ENCODE measurements around the gene KCND2.

Gene KCND2

DNA sequence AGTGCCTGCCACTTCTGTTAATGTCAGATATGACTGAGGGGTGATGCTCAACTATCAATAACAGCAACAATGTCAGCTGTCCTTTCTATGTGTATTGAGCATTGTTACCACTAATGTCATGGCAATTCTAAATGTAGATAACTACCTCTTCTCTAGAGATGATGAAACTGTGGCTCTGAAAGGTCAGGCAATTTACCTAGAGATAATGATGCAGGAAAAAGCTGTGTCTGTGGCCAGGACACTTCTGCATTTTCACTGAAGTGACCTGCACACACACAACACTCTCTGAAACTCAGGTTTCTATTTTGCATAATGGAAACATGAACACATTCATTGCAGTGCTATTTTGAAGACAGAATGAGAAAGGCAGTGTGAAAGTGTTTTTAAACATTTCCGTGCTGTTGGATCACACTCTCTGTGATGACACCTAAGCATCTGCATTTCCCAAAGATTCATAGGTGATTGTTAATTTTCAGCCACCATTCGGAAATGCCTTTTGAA lies 148.2 kb downstream of the KCND2 start:
- Histone ChIP-seq H3K9ac (ENCODE audit: low read depth, low read length) (no peak overlapping the region), H3K36me3 (ENCODE audit: control insufficient read depth, insufficient read depth, low read length) (no peaks in the 10 kb centered on the region), H3K4me3 (ENCODE audit: low read depth, low read length) (no peak overlapping the region), H3K9me3 (ENCODE audit: control insufficient read depth, insufficient read depth, low read length) (no peaks in the 10 kb centered on the region), H3K4me1 (ENCODE audit: control insufficient read depth, insufficient read depth, low read length) (no peaks in the 10 kb centered on the region), H3K27me3 (ENCODE audit: control insufficient read depth, insufficient read depth, low read length) (no peaks in the 10 kb centered on the region)

DNA sequence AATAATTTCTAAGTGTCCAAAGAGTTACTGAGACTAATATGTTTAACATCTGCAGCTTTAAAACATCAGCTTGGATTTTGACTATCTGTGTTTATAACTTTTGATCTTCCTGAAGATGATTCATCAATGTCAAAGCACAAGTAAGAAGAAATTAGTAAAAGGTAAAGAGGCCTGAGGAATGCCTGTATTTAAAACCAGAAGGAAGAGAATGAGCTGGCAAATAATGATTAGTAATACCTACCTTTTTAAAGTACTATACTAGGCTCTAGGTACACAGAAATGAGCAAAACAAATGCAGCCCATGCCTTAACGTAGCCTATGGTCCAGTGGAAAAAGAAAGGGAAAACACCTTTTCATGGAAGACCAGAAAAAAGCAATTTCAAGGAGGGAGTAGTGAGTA lies 158.0 kb downstream of the KCND2 start:
- Histone ChIP-seq H3K4me3 (ENCODE audit: low read depth, low read length) (no peak overlapping the region), H3K27me3 (ENCODE audit: control insufficient read depth, insufficient read depth, low read length) (no peaks in the 10 kb centered on the region), H3K9ac (ENCODE audit: low read depth, low read length) (no peak overlapping the region), H3K4me1 (ENCODE audit: control insufficient read depth, insufficient read depth, low read length) (no peaks in the 10 kb centered on the region), H3K9me3 (ENCODE audit: control insufficient read depth, insufficient read depth, low read length) (no peaks in the 10 kb centered on the region), H3K36me3 (ENCODE audit: control insufficient read depth, insufficient read depth, low read length) (no peaks in the 10 kb centered on the region)

- no peaks in the 10 kb centered on the region for H3K4me1 ChIP-seq (ENCODE audit: control insufficient read depth, insufficient read depth, low read length)
- no peaks in the 10 kb centered on the region for H3K27me3 ChIP-seq (ENCODE audit: control insufficient read depth, insufficient read depth, low read length)
- H3K4me3 ChIP-seq (ENCODE audit: low read depth, low read length): no peak overlapping the region
- no peak overlapping the region for H3K9ac ChIP-seq (ENCODE audit: low read depth, low read length)
- no peaks in the 10 kb centered on the region for H3K36me3 ChIP-seq (ENCODE audit: control insufficient read depth, insufficient read depth, low read length)
- H3K9me3 ChIP-seq (ENCODE audit: control insufficient read depth, insufficient read depth, low read length): no peaks in the 10 kb centered on the region
Observed at GRCh38 chr7:120436487-120437060, 163.6 kb downstream of the KCND2 start.

- Histone ChIP-seq H3K9me3 (ENCODE audit: control insufficient read depth, insufficient read depth, low read length) (no peaks in the 10 kb centered on the region), H3K36me3 (ENCODE audit: control insufficient read depth, insufficient read depth, low read length) (no peaks in the 10 kb centered on the region), H3K27me3 (ENCODE audit: control insufficient read depth, insufficient read depth, low read length) (no peaks in the 10 kb centered on the region), H3K4me1 (ENCODE audit: control insufficient read depth, insufficient read depth, low read length) (no peaks in the 10 kb centered on the region), H3K4me3 (ENCODE audit: low read depth, low read length) (no peak overlapping the region), H3K9ac (ENCODE audit: low read depth, low read length) (no peak overlapping the region)
Observed at GRCh38 chr7:120441850-120442249, 168.9 kb downstream of the KCND2 start.

DNA sequence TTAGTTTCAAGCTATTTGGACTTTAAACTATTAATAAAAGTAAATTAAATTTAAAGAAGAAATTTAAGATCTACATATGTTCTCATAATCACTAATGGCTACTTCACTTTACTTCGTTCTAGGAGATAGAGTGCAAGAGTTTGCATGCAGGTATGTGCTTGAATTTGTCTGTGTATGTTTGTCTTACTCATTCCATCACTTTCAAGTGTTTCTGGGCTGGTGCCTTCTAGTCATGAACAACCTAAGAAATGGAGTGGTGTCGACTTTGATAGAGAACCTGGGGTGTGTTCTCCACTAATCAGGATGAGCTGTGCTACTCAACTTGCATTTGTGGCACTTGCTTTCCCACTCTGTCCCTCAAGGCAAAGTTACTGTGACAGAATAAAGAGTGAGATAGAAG lies 169.9 kb downstream of the KCND2 start:
- no peak overlapping the region for H3K4me3 ChIP-seq (ENCODE audit: low read depth, low read length)
- no peak overlapping the region for H3K9ac ChIP-seq (ENCODE audit: low read depth, low read length)
- no peaks in the 10 kb centered on the region for H3K9me3 ChIP-seq (ENCODE audit: control insufficient read depth, insufficient read depth, low read length)
- no peaks in the 10 kb centered on the region for H3K4me1 ChIP-seq (ENCODE audit: control insufficient read depth, insufficient read depth, low read length)
- H3K27me3 ChIP-seq (ENCODE audit: control insufficient read depth, insufficient read depth, low read length): no peaks in the 10 kb centered on the region
- no peaks in the 10 kb centered on the region for H3K36me3 ChIP-seq (ENCODE audit: control insufficient read depth, insufficient read depth, low read length)

DNA sequence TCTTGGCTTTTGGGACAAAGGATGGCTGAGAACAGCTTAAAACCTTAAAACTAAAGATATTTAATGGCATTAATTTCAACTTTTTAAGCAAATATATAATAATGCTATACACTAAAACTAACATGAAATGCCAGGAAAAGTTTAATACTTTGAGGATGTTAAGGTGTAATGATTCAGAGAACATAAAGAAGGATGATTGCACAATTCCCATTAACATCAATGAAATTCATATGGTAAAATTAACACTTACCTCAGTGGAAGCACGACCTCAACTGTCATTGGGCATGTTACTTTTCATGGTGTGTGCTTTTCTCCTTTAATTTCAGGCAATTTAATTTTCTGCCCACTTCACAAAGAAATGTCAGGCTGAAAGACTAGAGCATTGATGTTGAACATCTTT lies 171.7 kb downstream of the KCND2 start:
- H3K9me3 ChIP-seq (ENCODE audit: control insufficient read depth, insufficient read depth, low read length): no peaks in the 10 kb centered on the region
- no peak overlapping the region for H3K4me3 ChIP-seq (ENCODE audit: low read depth, low read length)
- no peaks in the 10 kb centered on the region for H3K36me3 ChIP-seq (ENCODE audit: control insufficient read depth, insufficient read depth, low read length)
- no peaks in the 10 kb centered on the region for H3K4me1 ChIP-seq (ENCODE audit: control insufficient read depth, insufficient read depth, low read length)
- no peak overlapping the region for H3K9ac ChIP-seq (ENCODE audit: low read depth, low read length)
- no peaks in the 10 kb centered on the region for H3K27me3 ChIP-seq (ENCODE audit: control insufficient read depth, insufficient read depth, low read length)

GRCh38 chr7:120445276-120445675 lies 172.3 kb downstream of the KCND2 start:
- Histone ChIP-seq H3K36me3 (ENCODE audit: control insufficient read depth, insufficient read depth, low read length) (no peaks in the 10 kb centered on the region), H3K9ac (ENCODE audit: low read depth, low read length) (no peak overlapping the region), H3K4me1 (ENCODE audit: control insufficient read depth, insufficient read depth, low read length) (no peaks in the 10 kb centered on the region), H3K4me3 (ENCODE audit: low read depth, low read length) (no peak overlapping the region), H3K27me3 (ENCODE audit: control insufficient read depth, insufficient read depth, low read length) (no peaks in the 10 kb centered on the region), H3K9me3 (ENCODE audit: control insufficient read depth, insufficient read depth, low read length) (no peaks in the 10 kb centered on the region)

GRCh38 chr7:120452665-120453064 lies 179.7 kb downstream of the KCND2 start:
- peaks cover 4% of the 10 kb centered on the region for H3K36me3 ChIP-seq (ENCODE audit: control insufficient read depth, insufficient read depth, low read length)
- no peaks in the 10 kb centered on the region for H3K4me1 ChIP-seq (ENCODE audit: control insufficient read depth, insufficient read depth, low read length)
- H3K27me3 ChIP-seq (ENCODE audit: control insufficient read depth, insufficient read depth, low read length): no peaks in the 10 kb centered on the region
- no peak overlapping the region for H3K4me3 ChIP-seq (ENCODE audit: low read depth, low read length)
- H3K9me3 ChIP-seq (ENCODE audit: control insufficient read depth, insufficient read depth, low read length): peaks cover 19% of the 10 kb centered on the region
- H3K9ac ChIP-seq (ENCODE audit: low read depth, low read length): no peak overlapping the region

DNA sequence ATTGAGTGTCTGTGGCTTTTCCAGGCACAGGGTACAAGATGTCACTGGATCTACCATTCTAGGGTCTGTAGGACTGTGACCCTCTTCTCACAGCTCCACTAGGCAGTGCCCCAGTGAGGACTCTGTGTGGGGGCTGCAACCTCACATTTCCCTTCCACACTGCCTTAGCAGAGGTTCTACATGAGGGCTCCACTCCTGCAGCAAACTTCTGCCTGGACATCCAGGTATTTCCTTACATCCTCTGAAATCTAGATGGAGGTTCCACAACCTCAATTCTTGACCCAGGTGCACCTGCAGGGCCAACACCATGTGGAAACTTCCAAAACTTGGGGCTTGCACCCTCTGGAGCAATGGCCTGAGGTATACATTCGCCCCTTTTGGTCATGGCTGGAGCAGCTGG lies 183.7 kb downstream of the KCND2 start:
- Histone ChIP-seq H3K9ac (ENCODE audit: low read depth, low read length) (no peak overlapping the region), H3K9me3 (ENCODE audit: control insufficient read depth, insufficient read depth, low read length) (peaks cover 17% of the 10 kb centered on the region), H3K4me3 (ENCODE audit: low read depth, low read length) (no peak overlapping the region), H3K27me3 (ENCODE audit: control insufficient read depth, insufficient read depth, low read length) (no peaks in the 10 kb centered on the region), H3K4me1 (ENCODE audit: control insufficient read depth, insufficient read depth, low read length) (peaks cover 3% of the 10 kb centered on the region), H3K36me3 (ENCODE audit: control insufficient read depth, insufficient read depth, low read length) (peaks cover 4% of the 10 kb centered on the region)

DNA sequence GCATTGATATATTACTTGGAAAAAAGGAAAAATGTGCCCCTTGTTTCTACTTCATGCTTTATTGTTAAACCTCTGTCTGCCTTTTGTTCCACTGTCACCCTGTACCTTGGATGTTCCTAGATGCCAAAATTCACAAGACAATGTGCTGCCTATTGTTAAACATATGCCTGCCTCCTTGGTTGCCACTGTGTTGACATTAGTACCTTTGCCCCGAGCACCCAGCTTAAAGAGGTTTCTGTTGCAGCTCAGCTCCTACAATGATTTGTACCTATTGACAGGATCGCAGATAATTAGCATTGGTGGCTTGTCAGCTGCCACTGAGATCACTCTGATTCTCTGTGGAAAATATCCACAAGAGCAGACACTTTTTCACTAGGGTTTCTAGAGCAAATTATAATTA lies 188.0 kb downstream of the KCND2 start:
- Histone ChIP-seq H3K9me3 (ENCODE audit: control insufficient read depth, insufficient read depth, low read length) (peaks cover 11% of the 10 kb centered on the region), H3K4me3 (ENCODE audit: low read depth, low read length) (no peak overlapping the region), H3K4me1 (ENCODE audit: control insufficient read depth, insufficient read depth, low read length) (peaks cover 3% of the 10 kb centered on the region), H3K27me3 (ENCODE audit: control insufficient read depth, insufficient read depth, low read length) (no peaks in the 10 kb centered on the region), H3K9ac (ENCODE audit: low read depth, low read length) (no peak overlapping the region), H3K36me3 (ENCODE audit: control insufficient read depth, insufficient read depth, low read length) (no peaks in the 10 kb centered on the region)

DNA sequence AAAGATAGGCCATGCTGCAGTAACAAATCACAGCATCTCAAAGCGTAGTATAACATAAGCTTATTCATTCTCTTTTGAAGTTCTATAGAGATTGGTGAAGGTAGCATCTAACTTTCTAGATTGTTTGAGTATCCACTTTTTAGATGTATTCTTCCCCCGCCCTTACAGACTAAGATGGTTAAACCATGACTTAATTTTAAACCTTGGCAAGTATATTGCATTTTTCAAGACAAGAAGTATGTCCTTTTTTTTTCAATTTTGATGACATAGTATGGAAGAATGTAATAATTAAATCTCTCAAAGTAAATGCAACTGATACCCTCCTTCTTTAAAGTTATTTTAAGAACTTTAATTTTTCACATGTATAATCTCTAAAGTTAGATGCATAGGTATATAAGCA lies 190.0 kb downstream of the KCND2 start:
- Histone ChIP-seq H3K4me1 (ENCODE audit: control insufficient read depth, insufficient read depth, low read length) (peaks cover 3% of the 10 kb centered on the region), H3K9me3 (ENCODE audit: control insufficient read depth, insufficient read depth, low read length) (no peaks in the 10 kb centered on the region), H3K9ac (ENCODE audit: low read depth, low read length) (no peak overlapping the region), H3K27me3 (ENCODE audit: control insufficient read depth, insufficient read depth, low read length) (no peaks in the 10 kb centered on the region), H3K4me3 (ENCODE audit: low read depth, low read length) (no peak overlapping the region), H3K36me3 (ENCODE audit: control insufficient read depth, insufficient read depth, low read length) (no peaks in the 10 kb centered on the region)

GRCh38 chr7:120464104-120464503 lies 191.1 kb downstream of the KCND2 start:
- Histone ChIP-seq H3K4me1 (ENCODE audit: control insufficient read depth, insufficient read depth, low read length) (peaks cover 1% of the 10 kb centered on the region), H3K9ac (ENCODE audit: low read depth, low read length) (no peak overlapping the region), H3K36me3 (ENCODE audit: control insufficient read depth, insufficient read depth, low read length) (no peaks in the 10 kb centered on the region), H3K9me3 (ENCODE audit: control insufficient read depth, insufficient read depth, low read length) (no peaks in the 10 kb centered on the region), H3K27me3 (ENCODE audit: control insufficient read depth, insufficient read depth, low read length) (no peaks in the 10 kb centered on the region), H3K4me3 (ENCODE audit: low read depth, low read length) (no peak overlapping the region)

Measured in iPS-15b (cell line).